GM21381 (cell line): Measurements from ENCODE around the gene ITPR1.

Experiments used
- ATAC-seq: cut with Tn5 transposase; IDR thresholded peaks from one replicate; pipeline ENCODE4 v1.9.1; 2021; ENCODE audit warnings: mild to moderate bottlenecking, moderate library complexity; ENCODE audit not compliant: unreplicated experiment

ITPR1 gene

DNA sequence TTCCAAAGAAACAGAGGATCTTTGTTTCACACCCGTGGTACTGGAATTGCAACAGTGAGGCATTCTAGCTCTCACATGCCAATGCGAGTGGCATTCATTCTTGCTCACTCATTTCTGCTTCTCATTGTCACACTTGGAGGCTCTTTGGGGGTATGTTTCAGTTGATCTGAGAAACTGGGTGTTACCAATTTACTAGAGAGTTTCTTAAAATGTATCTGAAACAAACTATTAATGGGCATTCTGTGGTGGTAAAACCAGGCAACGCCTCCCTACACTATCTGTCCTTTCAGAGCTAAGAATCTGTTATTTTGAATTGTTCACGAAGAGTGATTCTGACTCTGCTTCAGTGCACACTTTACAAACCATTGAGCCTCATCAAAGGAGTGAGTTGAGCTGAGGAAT lies 345.5 kb downstream of the ITPR1 start:
- ATAC-seq: peak; percentile 66

DNA sequence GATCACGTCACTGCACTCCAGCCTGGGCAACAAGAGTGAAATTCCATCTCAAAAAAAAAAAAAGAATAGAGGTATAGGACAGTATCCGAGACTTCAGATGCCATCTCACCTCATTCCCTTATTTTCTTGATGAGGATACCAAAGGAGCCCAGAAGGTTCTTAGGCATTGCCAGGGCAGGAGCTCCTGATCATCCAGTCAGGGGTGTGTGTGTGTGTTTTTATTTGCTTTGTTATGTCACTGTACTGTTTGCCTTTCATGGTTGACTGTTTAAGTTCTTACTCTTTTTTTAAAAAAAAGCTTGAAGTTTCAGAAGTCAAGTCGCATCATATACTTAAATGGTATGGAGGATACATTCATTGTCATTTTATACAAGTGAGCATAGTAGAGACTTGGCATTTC lies 346.1 kb downstream of the ITPR1 start:
- ATAC-seq: no peak

DNA sequence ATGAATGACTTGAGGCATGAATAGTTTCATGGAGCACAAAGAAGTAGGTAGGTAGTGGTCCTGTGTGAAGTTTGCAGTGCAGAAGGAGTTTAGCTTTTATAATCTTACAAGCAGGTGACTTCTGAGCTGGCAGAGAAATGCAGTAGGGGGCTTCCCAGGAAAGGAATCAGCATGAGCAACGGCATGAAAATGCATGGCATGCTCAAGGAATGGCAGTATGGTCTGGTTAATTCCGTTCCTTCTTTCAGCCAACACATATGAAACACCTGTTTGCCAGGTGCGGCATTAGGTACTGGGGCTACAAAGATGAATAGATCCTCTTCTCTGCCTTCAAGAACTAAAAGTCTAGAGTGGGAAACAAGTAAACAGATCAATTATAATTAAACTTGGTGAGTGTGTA lies 348.1 kb downstream of the ITPR1 start:
- no peak for ATAC-seq

DNA sequence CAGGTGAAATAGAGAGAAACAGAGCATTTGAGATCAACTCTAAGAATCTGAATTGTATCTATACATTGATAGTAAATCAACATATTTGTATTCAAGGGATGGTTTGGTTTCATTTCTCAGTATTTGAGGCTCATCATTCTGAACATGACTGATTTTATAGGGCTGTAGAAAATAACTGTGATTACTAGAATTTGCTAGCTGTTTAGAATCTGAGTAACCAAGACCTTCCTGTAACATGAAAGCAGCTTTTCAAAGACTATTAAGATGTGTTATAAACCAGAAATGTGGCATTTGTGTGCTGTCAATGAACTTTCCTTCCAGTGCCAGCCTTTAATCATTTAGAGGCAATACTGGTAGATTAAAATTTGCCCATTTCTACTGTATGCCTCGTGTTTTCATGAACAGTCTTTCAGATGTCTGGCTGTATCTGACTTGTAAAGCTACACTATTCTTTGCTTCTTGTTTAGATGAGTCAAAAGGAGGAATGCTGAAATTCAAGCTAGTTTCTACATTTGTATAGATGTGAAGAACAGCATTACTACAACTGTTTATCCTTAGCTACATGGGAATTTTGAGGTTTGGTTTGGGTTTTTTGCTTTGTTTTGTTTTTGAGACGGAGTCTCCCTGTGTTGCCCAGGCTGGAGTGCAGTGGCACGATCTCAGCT lies 348.8 kb downstream of the ITPR1 start:
- ATAC-seq: no peak

DNA sequence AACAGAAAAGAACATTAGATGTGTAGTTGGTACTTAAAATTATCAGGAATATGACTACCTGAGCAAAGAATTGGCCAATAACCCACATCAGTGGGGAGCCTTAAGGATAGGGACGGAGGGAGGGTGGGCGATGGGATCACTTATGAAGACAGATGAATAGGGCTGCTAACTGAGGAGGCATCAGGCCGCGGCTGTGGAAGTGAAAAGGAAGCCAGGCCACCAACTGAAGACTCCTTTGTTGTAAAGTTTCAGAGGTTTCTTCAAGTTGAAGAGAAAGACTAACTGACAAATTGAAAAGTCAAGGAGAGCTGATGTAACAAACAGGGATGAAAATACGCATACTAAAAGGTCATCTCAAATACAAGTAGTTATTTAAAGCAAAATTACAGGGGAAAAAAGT lies 350.5 kb downstream of the ITPR1 start:
- ATAC-seq: no peak

DNA sequence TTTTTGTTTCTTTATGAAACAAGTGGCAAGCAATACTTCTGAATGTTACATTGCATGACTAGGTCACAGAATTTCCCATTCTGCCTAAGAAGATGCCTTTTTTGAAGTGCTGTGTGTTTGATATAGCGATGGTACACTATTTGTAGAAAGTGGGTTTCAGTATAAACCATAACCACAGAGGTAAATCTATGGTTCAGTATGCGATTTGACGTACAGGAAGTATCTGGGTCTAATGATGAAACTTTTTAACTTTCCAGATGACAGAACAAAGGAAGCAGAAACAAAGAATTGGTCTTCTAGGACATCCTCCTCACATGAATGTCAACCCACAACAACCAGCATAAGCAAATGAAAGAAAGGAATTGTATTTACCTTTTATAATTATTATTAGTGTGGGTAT lies 352.7 kb downstream of the ITPR1 start:
- peak; percentile 79 for ATAC-seq

DNA sequence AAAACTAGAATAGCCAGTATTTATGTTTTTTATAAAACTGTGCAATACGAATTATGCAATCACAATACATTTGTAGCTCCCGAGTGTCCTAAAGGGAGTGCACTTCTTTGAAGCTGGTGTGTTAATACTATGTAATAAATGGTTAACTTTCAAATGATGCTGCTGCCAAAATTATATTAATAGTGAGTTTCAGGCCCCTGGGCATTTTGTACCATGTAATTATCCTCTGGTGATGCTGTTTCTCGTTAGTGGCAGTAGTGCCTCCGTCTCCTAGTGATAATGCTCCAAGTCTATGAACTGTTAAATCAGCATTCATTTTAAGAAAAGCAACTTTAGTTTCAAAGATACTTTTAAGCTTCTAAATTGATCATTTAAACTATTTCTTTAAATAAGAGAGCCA lies 353.4 kb downstream of the ITPR1 start:
- no peak for ATAC-seq

DNA sequence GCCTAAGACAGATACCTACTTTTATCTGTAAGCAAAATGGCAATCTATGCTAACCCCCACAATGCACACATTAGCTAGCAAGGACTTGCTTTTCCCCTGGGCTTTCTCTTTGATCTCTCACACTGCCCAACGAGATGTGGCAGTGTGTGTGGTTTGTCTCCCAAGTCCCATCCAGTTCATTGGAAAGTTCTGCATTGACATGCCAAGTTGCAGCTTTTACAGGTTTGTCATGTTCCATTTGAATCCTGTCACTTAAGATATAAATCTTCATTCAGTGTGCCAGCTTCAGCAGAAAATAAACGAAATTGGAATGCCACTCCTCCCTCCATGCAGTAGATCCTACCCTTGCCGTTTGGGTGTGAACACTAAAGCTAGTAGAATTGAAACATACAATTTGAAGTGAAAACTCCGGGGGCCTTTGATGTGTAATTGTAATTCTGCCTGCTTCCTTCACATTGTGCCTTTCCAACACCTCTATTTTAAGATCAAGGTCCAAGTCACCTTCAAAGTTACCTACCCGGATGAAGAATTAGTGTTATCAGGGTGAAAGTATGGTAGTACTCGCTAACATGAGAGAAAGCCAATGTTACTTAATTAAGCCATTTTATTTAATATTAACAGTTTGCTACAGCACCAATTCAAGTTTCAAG lies 355.2 kb downstream of the ITPR1 start:
- no peak for ATAC-seq

DNA sequence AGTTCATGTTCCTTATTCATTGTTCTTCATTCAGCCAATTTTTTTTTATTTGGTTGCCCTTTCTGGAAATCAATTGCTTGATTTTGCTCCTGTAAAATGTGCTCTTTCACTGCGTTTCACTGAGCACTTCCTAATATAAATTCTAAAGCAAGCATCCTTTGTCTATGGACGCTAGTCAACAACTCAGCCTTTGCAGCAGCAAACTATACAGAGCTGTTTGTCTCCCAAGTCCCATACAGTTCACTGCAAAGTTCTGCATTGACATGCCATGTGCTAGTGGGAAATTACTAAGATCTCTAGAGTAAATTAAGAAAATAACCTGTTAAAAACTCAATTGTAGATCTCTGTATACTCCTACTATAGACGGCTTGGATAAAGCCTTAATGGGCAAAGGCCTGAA lies 356.0 kb downstream of the ITPR1 start:
- ATAC-seq: no peak

DNA sequence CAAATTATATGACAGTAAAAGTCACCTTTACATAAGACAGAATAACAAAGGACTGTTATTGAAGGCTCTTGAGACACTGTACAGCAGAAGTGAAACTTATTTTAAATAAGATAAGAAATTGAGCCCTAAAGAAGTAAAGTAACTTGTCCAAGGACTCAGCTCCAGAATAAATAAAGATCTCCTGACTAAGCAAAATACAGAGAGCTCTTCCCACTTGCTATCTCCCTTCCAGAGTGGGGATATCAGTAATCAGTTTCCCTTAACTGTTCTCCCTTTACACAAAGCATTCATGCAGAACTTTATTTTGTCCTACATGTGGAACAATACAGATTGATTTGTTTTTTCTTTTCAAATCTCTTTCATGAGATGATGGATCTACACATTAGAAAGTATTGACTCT lies 356.6 kb downstream of the ITPR1 start:
- no peak for ATAC-seq

DNA sequence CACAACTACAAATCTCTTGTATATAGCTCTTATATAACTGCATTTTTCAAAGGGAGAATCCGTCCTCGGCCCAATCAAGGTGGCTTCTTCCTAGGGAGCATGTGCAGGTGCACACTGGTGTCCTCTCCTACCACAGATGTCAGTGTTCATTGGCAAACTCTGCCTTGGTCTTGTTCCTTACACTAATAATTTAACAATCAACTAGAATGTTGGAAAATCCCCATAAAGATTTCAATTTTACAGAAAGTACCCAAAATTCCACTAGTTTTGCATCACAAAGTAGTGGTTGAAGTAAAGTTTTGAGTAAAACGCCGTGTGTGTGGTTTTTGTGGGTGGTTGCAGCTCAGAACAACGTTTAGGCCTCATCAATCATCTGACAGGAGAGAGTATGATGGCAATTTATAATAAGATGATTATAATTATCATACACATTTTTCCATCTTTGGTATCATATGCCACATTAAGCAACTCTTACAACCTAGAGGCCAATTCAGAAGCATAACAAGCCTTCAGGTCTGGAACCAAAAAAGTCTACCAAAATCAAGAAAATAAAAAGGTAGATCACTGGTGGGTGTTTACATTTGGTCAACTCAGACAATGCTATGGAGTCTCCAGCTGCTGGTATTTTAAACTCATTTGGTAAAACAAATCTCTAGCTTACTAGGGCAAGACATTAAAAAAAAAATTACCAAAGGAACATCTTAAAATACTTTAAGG lies 357.2 kb downstream of the ITPR1 start:
- ATAC-seq: peak; percentile 38

DNA sequence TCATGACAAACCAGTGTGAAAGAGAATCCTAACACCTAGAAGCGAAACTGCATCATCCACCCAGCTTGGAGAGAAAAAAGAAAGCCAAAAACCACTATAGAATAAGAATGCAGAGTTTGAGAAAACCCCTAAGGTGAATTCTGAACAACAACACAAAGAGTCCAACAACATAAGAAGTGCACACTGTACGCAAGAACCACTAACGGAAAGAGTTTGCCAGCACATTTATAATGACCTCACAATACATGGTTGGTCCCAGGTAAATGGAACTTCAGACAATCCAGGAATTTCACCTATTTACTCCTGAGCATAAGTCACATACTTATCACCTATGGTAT lies 357.7 kb downstream of the ITPR1 start:
- ATAC-seq: peak; percentile 56

DNA sequence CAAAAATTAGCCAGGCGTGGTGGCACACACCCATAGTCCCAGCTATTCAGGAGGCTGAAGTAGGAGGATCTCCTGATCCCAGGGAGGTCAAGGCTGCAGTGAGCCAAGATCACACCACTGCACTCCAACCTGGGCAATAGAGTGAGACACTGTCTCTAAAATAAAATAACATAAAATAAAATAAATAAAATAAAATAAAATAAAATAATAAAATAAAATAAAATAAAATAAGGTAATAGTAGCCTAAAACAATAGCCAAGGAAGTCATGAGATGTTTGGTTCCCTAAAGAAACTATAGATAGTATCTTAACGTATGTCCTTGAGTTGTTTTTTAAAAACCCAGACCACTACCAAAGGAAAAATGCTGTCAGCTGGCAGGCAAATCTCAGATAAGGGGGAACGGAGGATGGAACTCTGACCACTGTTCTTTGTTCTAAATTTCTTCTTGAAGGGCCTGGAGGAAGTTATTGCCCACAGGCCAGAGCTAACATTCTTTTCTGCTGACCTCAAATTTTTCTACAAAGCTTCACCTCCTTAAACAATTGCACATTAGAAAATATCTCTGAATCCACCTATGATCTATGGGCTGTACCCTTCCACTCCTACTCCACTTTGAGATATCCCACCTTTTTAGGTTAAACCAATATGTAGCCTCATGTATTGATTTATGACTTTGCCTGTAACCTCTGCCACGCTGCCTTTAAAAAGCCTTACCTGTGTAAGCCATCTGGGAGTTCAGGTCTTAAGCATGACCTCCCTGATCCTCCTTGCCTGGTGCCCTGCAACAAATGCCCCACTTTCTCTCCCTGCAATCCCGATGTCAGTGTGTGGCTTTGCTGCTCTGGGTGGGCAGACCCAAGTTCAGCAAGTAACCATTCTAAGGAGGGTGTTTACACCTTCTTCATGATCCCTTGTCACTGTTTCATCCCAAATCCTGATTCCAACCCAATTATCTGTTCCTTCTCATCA lies 359.9 kb downstream of the ITPR1 start:
- no peak for ATAC-seq

DNA sequence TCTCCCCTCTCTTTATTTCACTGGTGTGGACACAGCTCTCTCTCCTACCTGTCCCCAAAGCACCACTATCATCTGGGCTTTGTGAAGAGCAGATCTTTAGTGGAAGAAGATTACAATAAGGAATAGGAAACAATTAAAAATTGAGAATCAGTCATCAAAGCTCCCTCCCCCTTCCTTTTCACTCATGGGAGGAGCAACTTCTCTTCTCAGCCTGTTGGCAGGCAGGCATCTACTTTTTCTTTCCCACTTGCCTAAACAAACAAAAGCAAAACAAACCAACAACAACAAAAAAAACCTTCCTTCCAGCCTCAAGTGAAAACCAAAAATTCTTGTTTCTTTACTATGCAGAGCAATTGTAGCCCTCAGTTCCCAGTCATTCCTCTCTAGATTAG lies 360.6 kb downstream of the ITPR1 start:
- no peak for ATAC-seq

DNA sequence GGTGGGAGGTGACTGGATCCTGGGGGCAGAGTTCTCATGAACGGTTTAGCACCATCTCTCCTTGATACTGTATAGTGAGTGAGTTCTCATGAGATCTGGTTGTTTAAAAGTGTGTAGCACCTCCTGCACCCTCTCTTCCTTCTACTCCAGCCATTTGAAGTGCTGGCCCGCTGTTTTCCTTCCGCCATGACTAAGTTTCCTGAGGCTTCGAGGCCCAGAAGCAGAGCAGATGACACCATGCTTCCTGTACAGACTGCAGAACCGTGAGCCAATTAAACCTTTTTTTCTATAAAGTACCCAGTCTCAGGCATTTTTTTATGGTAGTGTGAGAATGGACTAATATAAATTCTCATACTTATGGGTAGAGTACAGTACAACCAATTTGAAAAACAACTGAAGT lies 362.5 kb downstream of the ITPR1 start:
- ATAC-seq: no peak

DNA sequence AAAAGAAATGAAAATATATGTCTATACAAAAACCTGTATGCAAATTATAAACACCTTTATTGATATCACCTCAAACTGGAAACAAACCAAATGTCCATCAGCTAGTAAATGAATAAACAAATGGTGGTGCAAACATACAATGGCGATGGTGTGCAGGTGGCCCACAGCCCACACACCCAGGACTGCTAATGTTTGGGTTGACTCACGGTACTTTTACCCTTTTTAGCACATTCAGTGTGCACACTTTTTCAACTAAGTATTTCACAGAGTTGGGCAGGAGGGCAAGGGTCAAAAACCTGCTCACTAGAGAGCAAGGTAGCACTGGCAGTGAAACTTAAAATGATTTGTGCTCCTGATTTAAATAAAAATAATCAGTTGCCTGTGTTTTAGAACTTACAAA lies 363.0 kb downstream of the ITPR1 start:
- ATAC-seq: no peak

DNA sequence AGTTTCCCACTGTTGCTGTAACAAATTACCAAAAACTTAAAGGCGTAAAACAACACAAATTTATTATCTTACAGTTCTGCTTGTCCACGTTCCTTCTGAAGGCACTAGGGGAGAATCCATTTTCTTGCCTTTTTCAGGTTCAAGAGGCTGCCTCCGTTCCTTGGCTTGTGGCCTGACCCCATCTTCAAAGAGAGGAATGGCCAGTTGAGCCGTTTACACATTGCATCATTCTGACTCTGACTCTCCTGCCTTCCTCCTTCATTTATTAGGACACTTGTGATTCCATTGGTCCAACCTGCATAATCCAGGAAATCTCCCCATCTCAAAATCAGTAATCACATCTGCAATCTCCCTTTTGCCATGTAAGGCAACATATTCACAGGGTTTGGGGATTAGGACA lies 363.4 kb downstream of the ITPR1 start:
- ATAC-seq: no peak

DNA sequence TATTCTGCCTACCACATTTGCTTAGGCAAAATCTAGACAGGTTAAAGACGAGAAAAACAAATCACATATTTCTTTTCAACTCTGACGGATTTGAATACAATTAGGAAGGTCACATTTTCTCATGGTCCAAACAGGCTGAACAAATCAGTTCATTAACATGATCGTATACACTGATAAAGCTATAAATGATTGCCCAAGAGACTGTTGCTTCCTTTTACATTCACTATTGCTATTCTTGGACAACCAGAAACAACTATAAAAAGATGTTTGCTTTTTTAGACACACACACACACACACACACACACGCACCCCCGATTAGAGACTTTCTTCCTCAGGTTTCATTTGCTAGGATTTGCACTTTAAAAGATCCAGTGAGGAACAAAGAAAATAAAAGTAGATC lies 363.8 kb downstream of the ITPR1 start:
- ATAC-seq: no peak

DNA sequence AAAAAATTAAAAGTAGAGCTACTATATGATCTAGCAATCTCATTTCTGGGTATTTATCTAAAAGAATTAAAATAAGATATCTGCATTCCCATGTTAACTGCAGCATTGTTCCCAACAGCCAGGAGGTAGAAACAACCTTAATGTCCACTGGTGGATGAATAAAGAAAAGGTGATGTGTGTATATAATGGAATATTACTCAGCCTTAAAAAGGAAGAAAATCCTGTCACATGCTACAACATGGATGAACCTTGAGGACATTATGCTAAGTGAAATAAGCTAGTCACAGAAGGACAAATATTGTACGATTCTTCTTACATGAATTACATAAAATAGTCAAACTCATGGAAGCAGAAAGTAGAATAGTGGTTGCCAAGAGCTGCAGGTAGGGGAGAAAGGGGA lies 366.6 kb downstream of the ITPR1 start:
- no peak for ATAC-seq

DNA sequence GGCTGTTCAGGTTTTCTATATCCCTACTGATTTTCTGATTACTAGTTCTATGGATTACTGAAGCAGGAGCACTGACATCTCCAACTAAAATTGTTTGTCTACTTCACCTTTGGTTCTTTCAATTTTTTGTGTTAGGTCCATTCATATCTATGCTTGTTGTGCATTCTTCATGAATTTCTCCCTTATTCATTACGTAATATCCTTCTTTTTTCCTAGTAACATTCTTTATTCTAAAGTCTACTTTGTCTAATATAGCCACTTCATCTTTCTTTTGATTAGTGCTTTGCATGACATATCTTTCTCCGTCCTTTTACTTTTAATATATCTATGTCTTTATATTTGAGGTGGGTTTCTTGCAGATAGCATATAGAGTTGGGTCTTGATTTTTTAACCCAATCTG lies 369.8 kb downstream of the ITPR1 start:
- ATAC-seq: no peak

DNA sequence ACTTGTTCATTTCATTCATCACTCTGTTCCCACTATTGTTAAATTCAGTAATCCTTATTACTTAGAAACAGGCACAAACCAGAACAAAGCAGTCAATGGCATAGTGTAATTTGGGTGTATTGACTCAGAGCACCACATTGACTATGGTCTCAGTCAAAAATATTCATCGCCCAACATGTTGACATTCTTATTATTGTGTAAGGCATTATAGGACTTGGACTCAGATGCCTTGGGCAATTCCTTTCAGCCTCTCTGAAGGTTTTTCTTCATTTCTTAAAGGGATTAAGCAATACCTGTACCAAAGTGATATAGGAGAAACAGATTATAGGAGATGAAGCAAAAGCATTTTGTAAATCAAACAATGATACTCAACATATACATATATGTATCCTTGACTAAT lies 371.4 kb downstream of the ITPR1 start:
- no peak for ATAC-seq
